ENCODE measurements around the gene TBPL2.

The TBPL2 gene

DNA sequence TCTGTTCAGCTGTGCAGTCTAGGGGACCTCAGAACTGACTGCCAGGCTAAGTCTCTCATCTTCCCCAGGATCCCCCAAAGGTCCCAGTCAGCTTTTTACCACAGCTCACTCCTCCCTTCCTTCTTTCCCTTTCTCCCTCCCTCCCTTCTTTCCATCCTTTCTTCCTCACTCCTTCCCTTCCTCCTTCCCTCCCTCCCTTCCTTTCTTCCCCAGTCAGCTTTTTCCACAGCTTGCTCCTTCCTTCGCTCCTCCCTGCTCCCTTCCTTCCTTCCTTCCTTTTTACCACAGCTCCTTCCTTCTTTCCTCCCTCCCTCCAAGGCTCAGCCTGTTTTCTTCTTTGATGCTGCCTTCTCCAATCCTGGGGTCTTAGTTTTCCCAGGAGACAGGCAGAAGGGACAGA is 68.0 kb downstream of the TBPL2 start:
- no peak overlapping the region for H3K9ac ChIP-seq
- peaks cover 57 to 97% (median 75%) of the 10 kb centered on the region in 11 experiments for H3K36me3 ChIP-seq
- TF ChIP-seq Cebpa-rat (IDR thresholded peaks at IDR 0.05), result no peak
- H3K4me3 ChIP-seq, result no peak overlapping the region
- no peaks in the 10 kb centered on the region; a peak in 1 of 22 replicates for H4K20me1 ChIP-seq
- H3K4me1 ChIP-seq, result peaks cover 0 to 7% (median 0%) of the 10 kb centered on the region in 10 experiments; a peak in 3 of 20 replicates
- H3K4me2 ChIP-seq, result no peak overlapping the region; a peak in 1 of 22 replicates
- no peak overlapping the region for H3K27ac ChIP-seq
- H3K27me3 ChIP-seq, result no peaks in the 10 kb centered on the region
- no peaks in the 10 kb centered on the region for H3K9me3 ChIP-seq (replicated peaks in 1 of 11)

DNA sequence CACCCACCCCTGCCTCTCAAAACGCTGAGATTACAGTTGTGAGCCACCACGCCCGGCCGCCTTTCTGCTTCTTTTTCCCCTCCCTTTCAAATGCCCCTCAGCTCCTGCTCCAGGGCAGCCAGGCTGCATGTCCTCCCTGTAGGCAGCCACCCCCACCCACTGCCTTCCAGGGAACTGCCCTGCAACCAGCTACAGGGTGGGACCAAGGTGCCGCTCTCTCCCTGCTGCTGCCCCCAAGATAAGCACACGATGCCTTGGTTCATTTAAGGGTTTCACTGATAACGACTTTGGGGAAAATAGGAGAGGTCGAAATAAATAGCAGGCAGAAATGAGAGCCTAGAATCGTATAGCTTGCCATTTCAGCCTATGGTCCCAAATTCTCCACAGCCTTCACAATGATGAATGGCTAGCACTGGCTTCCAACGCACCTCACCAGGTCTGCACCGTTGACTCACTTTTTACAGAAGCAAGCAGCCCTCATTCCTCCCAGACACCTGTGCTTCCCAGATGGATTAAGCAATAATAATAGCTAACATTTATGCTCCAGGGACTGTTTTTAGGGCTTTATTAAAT is 69.4 kb downstream of the TBPL2 start:
- no peaks in the 10 kb centered on the region; a peak in 1 of 22 replicates for H4K20me1 ChIP-seq
- no peaks in the 10 kb centered on the region for H3K9me3 ChIP-seq (replicated peaks in 1 of 11)
- peaks cover 0 to 7% (median 0%) of the 10 kb centered on the region in 10 experiments; a peak in 3 of 20 replicates for H3K4me1 ChIP-seq
- no peak for TF ChIP-seq Cebpa-rat (IDR thresholded peaks at IDR 0.05)
- no peak overlapping the region for H3K4me2 ChIP-seq
- no peak overlapping the region for H3K4me3 ChIP-seq
- H3K9ac ChIP-seq, result no peak overlapping the region
- peaks cover 47 to 97% (median 73%) of the 10 kb centered on the region in 11 experiments for H3K36me3 ChIP-seq
- no peaks in the 10 kb centered on the region for H3K27me3 ChIP-seq
- H3K27ac ChIP-seq, result no peak overlapping the region

DNA sequence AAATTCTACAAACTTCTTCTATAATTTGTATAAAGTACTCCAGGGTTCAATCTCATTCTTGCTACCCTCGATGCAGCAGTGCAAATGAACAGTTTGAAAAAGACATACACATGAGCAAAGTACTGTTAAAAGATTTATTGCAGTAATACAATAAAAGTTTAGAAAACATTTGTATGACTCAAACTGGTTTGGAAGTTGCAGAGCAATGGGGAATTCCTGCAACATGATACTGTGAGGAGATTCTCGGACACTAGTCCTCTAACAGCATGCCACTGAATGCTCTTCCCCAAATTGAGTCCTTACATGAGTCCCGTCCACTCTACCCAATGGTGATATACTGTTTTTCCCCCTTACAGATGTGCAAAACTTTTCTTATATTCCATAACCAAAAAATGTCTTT is 74.1 kb downstream of the TBPL2 start:
- Histone ChIP-seq H3K27ac (no peak overlapping the region), H3K27me3 (no peaks in the 10 kb centered on the region), H3K36me3 (peaks cover 38 to 74% (median 61%) of the 10 kb centered on the region in 11 experiments), H3K9me3 (replicated peaks in 1 of 11) (no peaks in the 10 kb centered on the region), H3K4me2 (no peak overlapping the region), H3K9ac (no peak overlapping the region), H4K20me1 (no peaks in the 10 kb centered on the region; a peak in 1 of 22 replicates), H3K4me1 (no peaks in the 10 kb centered on the region), H3K4me3 (no peak overlapping the region)
- no peak for TF ChIP-seq Cebpa-rat (IDR thresholded peaks at IDR 0.05)
